ENCODE results near the gene SLC30A1. TPM values are rescaled to one million over a fixed set of nuclear protein-coding genes. Genes with fewer than 3 reads are reported as not detected.

SLC30A1 gene
- total and polyA plus RNA-seq, 2 of the 13 experiments (the other 11 are each of a cell fraction or from before 2014, with no cell fraction given) = 5.9 to 24.4 TPM

- TF ChIP-seq ZBED4 (CRISPR knock-in tag; IDR thresholded peaks at IDR 0.05; ENCODE audit: borderline replicate concordance) (peak; percentile 3; the same call in 1 of the 2 replicates), PITX1 (CRISPR knock-in tag; IDR thresholded peaks at IDR 0.05) (no peak), MTF1 (CRISPR knock-in tag; IDR thresholded peaks at IDR 0.05) (peak; percentile 100), PCBP2 (optimal IDR thresholded peaks at IDR 0.05; ENCODE audit: low read depth, low read length, poor library complexity, severe bottlenecking) (no peak), NFIB (CRISPR knock-in tag; IDR thresholded peaks at IDR 0.05; ENCODE audit: borderline replicate concordance) (no peak), HOXA9 (CRISPR knock-in tag; IDR thresholded peaks at IDR 0.05; ENCODE audit: borderline replicate concordance) (no peak), ZNF790 (CRISPR knock-in tag; IDR thresholded peaks at IDR 0.05; ENCODE audit: borderline replicate concordance) (0 out of 2 replicates have a peak, but pooled peaks have one; percentile 27), TAF15 (IDR thresholded peaks at IDR 0.05; ENCODE audit: low read depth, low read length, poor library complexity, severe bottlenecking) (no peak), ZFP90 (CRISPR knock-in tag; IDR thresholded peaks at IDR 0.05; ENCODE audit: borderline replicate concordance) (no peak), FOXM1 (CRISPR knock-in tag; IDR thresholded peaks at IDR 0.05) (0 out of 2 replicates have a peak, but pooled peaks have one; percentile 32), TBX2 (CRISPR knock-in tag; IDR thresholded peaks at IDR 0.05; ENCODE audit: borderline replicate concordance) (peak; percentile 12; the same call in 1 of the 2 replicates), ZNF501 (CRISPR knock-in tag; IDR thresholded peaks at IDR 0.05) (no peak), SRSF4 (IDR thresholded peaks at IDR 0.05; ENCODE audit: low read depth, low read length, poor library complexity, severe bottlenecking) (no peak), MIER3 (CRISPR knock-in tag; IDR thresholded peaks at IDR 0.05; ENCODE audit: borderline replicate concordance) (0 out of 2 replicates have a peak, but pooled peaks have one; percentile 14), ZNF740 (CRISPR knock-in tag; IDR thresholded peaks at IDR 0.05) (peak; percentile 65; the same call in 1 of the 2 replicates), MEIS2 (CRISPR knock-in tag; IDR thresholded peaks at IDR 0.05) (no peak), ZNF18 (CRISPR knock-in tag; IDR thresholded peaks at IDR 0.05; ENCODE audit: insufficient replicate concordance) (no peak), SNAI1 (CRISPR knock-in tag; IDR thresholded peaks at IDR 0.05; ENCODE audit: borderline replicate concordance) (no peak), MAFK (conservative IDR thresholded peaks at IDR 0.05 in 1 of 2, IDR thresholded peaks at IDR 0.05 in 1 of 2; ENCODE audit: low read length in 2 of 2) (no peak), ZNF569 (CRISPR knock-in tag; IDR thresholded peaks at IDR 0.05; ENCODE audit: borderline replicate concordance) (no peak), ZBTB43 (CRISPR knock-in tag; conservative IDR thresholded peaks at IDR 0.05) (peak; percentile 47; the same call in 1 of the 2 replicates)
Observed at GRCh38 chr1:211578640-211579439, at the start of gene SLC30A1 (continued).

Data from HepG2 (cell line).